ENCODE data around the gene BLVRB. TPM values are rescaled to one million over a fixed set of nuclear protein-coding genes. Genes with fewer than 3 reads are reported as not detected.

Gene BLVRB
- total and polyA plus RNA-seq, 9 of the 15 experiments (the other 6 are each of a cell fraction or from before 2014, with no cell fraction given), result 81.1 to 749 (median 331) TPM

- no peak for TF ChIP-seq ZNF639 (CRISPR knock-in tag; conservative IDR thresholded peaks at IDR 0.05 in 1 of 2, IDR thresholded peaks at IDR 0.05 in 1 of 2)
- TF ChIP-seq HNRNPK (IDR thresholded peaks at IDR 0.05; ENCODE audit: low read depth, low read length, poor library complexity, severe bottlenecking), result no peak
- no peak for TF ChIP-seq FOXA1 (IDR thresholded peaks at IDR 0.05; ENCODE audit: borderline replicate concordance)
- 0 out of 2 replicates have a peak, but pooled peaks have one; percentile 6 for TF ChIP-seq GABPB1 (CRISPR knock-in tag; IDR thresholded peaks at IDR 0.05)
- no peak for TF ChIP-seq ZNF449 (CRISPR knock-in tag; IDR thresholded peaks at IDR 0.05)
- no peak; the same call in 1 of the 2 replicates for TF ChIP-seq ZBTB9 (CRISPR knock-in tag; IDR thresholded peaks at IDR 0.05)
- no peak for TF ChIP-seq XRCC5 (IDR thresholded peaks at IDR 0.05; ENCODE audit: low read depth, low read length)
- no peak for TF ChIP-seq ZNF41 (CRISPR knock-in tag; conservative IDR thresholded peaks at IDR 0.05)
- TF ChIP-seq MXI1 (IDR thresholded peaks at IDR 0.05; ENCODE audit: low read depth, low read length), result no peak; the same call in 1 of the 2 replicates
- peak; percentile 96 for TF ChIP-seq MAX (CRISPR knock-in tag; IDR thresholded peaks at IDR 0.05)
- no peak for TF ChIP-seq IRF9 (tag; IDR thresholded peaks at IDR 0.05)
- no peak for TF ChIP-seq ZNF197 (CRISPR knock-in tag; IDR thresholded peaks at IDR 0.05; ENCODE audit: low read depth)
- TF ChIP-seq LEF1 (IDR thresholded peaks at IDR 0.05), result peak; percentile 48; the same call in 1 of the 2 replicates
- TF ChIP-seq ZBTB2 (IDR thresholded peaks at IDR 0.05), result peak; percentile 82
- 0 out of 2 replicates have a peak, but pooled peaks have one; percentile 67 for TF ChIP-seq ZNF282 (CRISPR knock-in tag; IDR thresholded peaks at IDR 0.05)
- no peak for TF ChIP-seq ILK (tag; IDR thresholded peaks at IDR 0.05; ENCODE audit: borderline replicate concordance, low read depth)
- peak in 1 of 2 experiments; percentile 47; a peak in 1 of 4 replicates for TF ChIP-seq SIN3A (IDR thresholded peaks at IDR 0.05; ENCODE audit: borderline replicate concordance in 2 of 2, control insufficient read depth in 1 of 2, low read depth in 2 of 2, low read length in 2 of 2)
These were observed 857 bp upstream of the BLVRB start (continued) for GRCh38 chr19:40466219-40466984.

Data from K562 (cell line).